Cardiac fibroblast (primary cell): ENCODE data around the gene LNX2.
A peak's percentile ranks its signal among the peaks of the same experiment; 100 is the strongest.

ENCODE experiments used
- DNase-seq, 2 donors: peaks; one replicate each; pipeline versions ENCODE4 v3.0.0 to v3.0.0-alpha.2; 2010; ENCODE audit warnings: low read depth in 2 of 2
- H3K4me3 ChIP-seq, 2 donors: replicated peaks in 1 of 2; 1 replicate in 1 of 2; 2 replicates in 1 of 2; pipeline ENCODE4 v1.5.1; 2011; ENCODE audit warnings: low read depth in 2 of 2, low read length in 2 of 2, mild to moderate bottlenecking in 2 of 2, moderate library complexity in 1 of 2
- TF ChIP-seq, protein P1 (sequence below): IDR thresholded peaks from one replicate; pipeline ENCODE4 v1.5.1; 2011; ENCODE audit warnings: low read depth, mild to moderate bottlenecking, low read length, inconsistent platforms

The LNX2 gene

DNA sequence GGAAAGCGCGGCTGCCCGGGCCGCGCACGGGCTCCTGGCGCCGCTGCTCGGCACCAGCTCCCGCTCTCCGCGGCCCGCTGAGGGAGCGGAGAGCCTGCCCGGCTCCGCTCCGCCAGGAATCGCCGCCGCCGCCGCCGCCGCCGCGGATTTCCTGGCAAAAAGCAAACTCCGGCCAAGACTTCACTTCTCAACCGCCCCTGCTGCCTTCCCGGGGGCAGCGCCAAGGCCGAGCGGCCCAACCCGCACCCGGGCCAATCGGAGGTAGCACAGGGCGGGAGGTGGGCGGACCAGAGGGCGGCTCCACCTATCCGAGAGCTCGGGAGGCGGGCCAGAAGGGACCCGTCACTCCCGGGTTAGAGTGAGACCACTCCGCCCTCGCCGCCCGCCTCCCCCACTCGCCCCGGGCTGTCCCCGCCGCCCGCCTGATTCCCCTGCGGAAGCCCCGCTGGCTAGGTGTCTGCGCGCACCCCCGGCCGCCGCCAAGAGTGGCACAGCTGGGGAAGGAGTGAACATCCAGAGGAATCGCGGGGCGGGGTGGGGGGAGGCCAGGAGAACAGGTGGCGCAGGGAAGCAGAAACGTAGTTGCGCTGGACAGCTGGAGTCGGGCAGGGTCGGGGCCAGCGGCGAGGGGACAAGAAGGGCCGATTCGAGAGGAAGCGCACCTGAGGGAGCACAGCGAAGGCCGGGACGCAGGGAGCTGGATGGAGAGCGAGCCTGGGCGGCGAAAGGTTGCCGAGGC is at the start of gene LNX2:
TSS of gene LNX2 (minus strand) at position 153 of the 739 bp plus-strand sequence. CDS start 38,826 bp downstream, outside the sequence.
- peak; percentile 96 to 98 for DNase-seq
- peak within 1 kb of the TSS; percentile 68 to 88 for H3K4me3 ChIP-seq
- TF ChIP-seq, protein P1, sequence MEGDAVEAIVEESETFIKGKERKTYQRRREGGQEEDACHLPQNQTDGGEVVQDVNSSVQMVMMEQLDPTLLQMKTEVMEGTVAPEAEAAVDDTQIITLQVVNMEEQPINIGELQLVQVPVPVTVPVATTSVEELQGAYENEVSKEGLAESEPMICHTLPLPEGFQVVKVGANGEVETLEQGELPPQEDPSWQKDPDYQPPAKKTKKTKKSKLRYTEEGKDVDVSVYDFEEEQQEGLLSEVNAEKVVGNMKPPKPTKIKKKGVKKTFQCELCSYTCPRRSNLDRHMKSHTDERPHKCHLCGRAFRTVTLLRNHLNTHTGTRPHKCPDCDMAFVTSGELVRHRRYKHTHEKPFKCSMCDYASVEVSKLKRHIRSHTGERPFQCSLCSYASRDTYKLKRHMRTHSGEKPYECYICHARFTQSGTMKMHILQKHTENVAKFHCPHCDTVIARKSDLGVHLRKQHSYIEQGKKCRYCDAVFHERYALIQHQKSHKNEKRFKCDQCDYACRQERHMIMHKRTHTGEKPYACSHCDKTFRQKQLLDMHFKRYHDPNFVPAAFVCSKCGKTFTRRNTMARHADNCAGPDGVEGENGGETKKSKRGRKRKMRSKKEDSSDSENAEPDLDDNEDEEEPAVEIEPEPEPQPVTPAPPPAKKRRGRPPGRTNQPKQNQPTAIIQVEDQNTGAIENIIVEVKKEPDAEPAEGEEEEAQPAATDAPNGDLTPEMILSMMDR = no peak

- TF ChIP-seq, protein P1 = no peak
- DNase-seq = peak; percentile 21 to 73
- no peak overlapping the region for H3K4me3 ChIP-seq
These were observed 47.6 kb upstream of the LNX2 start for GRCh38 chr13:27667946-27668345.

- H3K4me3 ChIP-seq = no peak overlapping the region
- TF ChIP-seq, protein P1 = no peak
- no peak for DNase-seq
These were observed 46.6 kb upstream of the LNX2 start for GRCh38 chr13:27666951-27667350.

- no peak overlapping the region for H3K4me3 ChIP-seq
- no peak for DNase-seq
- TF ChIP-seq, protein P1 = no peak
These were observed 45.4 kb upstream of the LNX2 start for GRCh38 chr13:27665761-27666160.

- H3K4me3 ChIP-seq = no peak overlapping the region
- peak in 1 of 2 donors; percentile 28 for DNase-seq
- TF ChIP-seq, protein P1 = no peak
These were observed 45.0 kb upstream of the LNX2 start for GRCh38 chr13:27665333-27665732.

GRCh38 chr13:27663947-27664346 is 43.6 kb upstream of the LNX2 start:
- DNase-seq = no peak
- TF ChIP-seq, protein P1 = no peak
- H3K4me3 ChIP-seq = no peak overlapping the region
